HepG2 (cell line): Measurements from ENCODE around the gene LUC7L2. TPM values are rescaled to one million over a fixed set of nuclear protein-coding genes. Genes with fewer than 3 reads are reported as not detected.

Source experiments
- ATAC-seq: fragments of 200-7000 bp; cut with Tn5 transposase; 3 replicates; pipeline ENCODE4 v1.9.1; 2020; ENCODE audit warnings: mild to moderate bottlenecking, moderate library complexity
- BruUV-seq: library from RNA; stranded (reverse); fragments of 400-500 nt; replicated peaks from 2 replicates; lab custom pipeline; 2021; lab: Mats Ljungman, UMichigan
- CTCF ChIA-PET: fragments of 300-600 bp; formaldehyde crosslinking; extraction: SDS; loops from one replicate; lab custom pipeline; 2021; ENCODE audit warnings: low total read pairs, inconsistent platforms, low intra/inter-chr PET ratio; lab: Yijun Ruan, JAX
- POLR2A ChIA-PET: fragments of 350-600 bp; sonication (Branson Sonifier 250); formaldehyde crosslinking; loops from one replicate; lab custom pipeline; 2020; ENCODE audit warnings: antibody characterized with exemption, inconsistent platforms; lab: Yijun Ruan, JAX
- DNase-seq: peaks from one replicate; pipeline ENCODE4 v3.0.0-alpha.2; 2015; ENCODE audit warnings: low spot score
- FAIRE-seq: peaks from 3 replicates; lab custom pipeline; 2011; peaks lifted over from hg19 to GRCh38; lab: Jason Lieb, UNC
- H2AFZ ChIP-seq: one replicate; pipeline ENCODE4 v1.6.1; 2011; ENCODE audit warnings: low read length, inconsistent platforms
- H3K27ac ChIP-seq: fragments of 300-600 bp; 3 replicates; pipeline ENCODE4 v1.8.0; 2011; ENCODE audit warnings: mixed run types, mild to moderate bottlenecking, mixed read lengths, low read length, inconsistent platforms; ENCODE audit not compliant: insufficient read depth; ENCODE audit errors: extremely low read length
- H3K27me3 ChIP-seq, 2 experiments: fragments of 200-600 bp in 1 of 2; 2 replicates in 1 of 2; 3 replicates in 1 of 2; pipeline versions ENCODE4 v1.6.0 to v1.8.0; 2011; ENCODE audit warnings: low read length in 2 of 2, mild to moderate bottlenecking in 2 of 2, moderate library complexity in 2 of 2, inconsistent platforms in 1 of 2; ENCODE audit not compliant: insufficient read depth in 2 of 2, control insufficient read depth in 1 of 2
- H3K36me3 ChIP-seq, 2 experiments: fragments of 200-600 bp in 1 of 2; replicated peaks in 1 of 2; 2 replicates in 1 of 2; 3 replicates in 1 of 2; pipeline versions ENCODE4 v1.5.1 to v1.8.0; 2011; ENCODE audit warnings: low read length in 2 of 2, inconsistent platforms in 1 of 2; ENCODE audit not compliant: insufficient read depth in 2 of 2, control insufficient read depth in 1 of 2
- H3K4me1 ChIP-seq: 2 replicates; pipeline ENCODE4 v1.5.1; 2012; ENCODE audit warnings: low read length, inconsistent platforms; ENCODE audit not compliant: insufficient read depth
- H3K4me2 ChIP-seq: 2 replicates; pipeline ENCODE4 v1.6.0; 2011; ENCODE audit warnings: low read depth, low read length, inconsistent platforms
- H3K4me3 ChIP-seq, 3 experiments: fragments of 200-600 bp in 1 of 3; sonication (generic), shearing (Covaris generic) in 1 of 3; replicated peaks in 1 of 3; 2 replicates each; pipeline ENCODE4 v1.5.1; 2011 to 2016; ENCODE audit warnings: low read length in 3 of 3, inconsistent platforms in 2 of 3, low read depth in 2 of 3, mild to moderate bottlenecking in 2 of 3, control low read depth in 1 of 3, mixed read lengths in 1 of 3; ENCODE audit not compliant: insufficient read depth in 1 of 3
- H3K79me2 ChIP-seq: one replicate; pipeline ENCODE4 v1.6.1; 2011; ENCODE audit warnings: low read length, inconsistent platforms; ENCODE audit not compliant: insufficient read depth
- H3K9ac ChIP-seq: 2 replicates; pipeline ENCODE4 v1.6.0; 2011; ENCODE audit warnings: mild to moderate bottlenecking, low read depth, low read length, inconsistent platforms; ENCODE audit not compliant: insufficient read depth
- H3K9me3 ChIP-seq: 2 replicates; pipeline ENCODE4 v1.5.1; 2012; ENCODE audit warnings: mild to moderate bottlenecking, low read length
- H4K20me1 ChIP-seq: 2 replicates; pipeline ENCODE4 v1.6.0; 2011; ENCODE audit warnings: inconsistent platforms, mild to moderate bottlenecking, low read length, moderate library complexity; ENCODE audit not compliant: insufficient read depth
- AGO1 ChIP-seq: fragments of 200-400 bp; formaldehyde crosslinking; IDR thresholded peaks from 2 replicates; pipeline ENCODE4 v1.6.1; 2017; ENCODE audit warnings: mild to moderate bottlenecking, low read depth, low read length, moderate library complexity; ENCODE audit not compliant: poor library complexity, severe bottlenecking
- GMEB1 ChIP-seq: sonication (generic); formaldehyde crosslinking; IDR thresholded peaks from 2 replicates; pipeline ENCODE4 v1.5.1; 2020; ENCODE audit warnings: missing genetic modification reagents, mild to moderate bottlenecking, borderline replicate concordance
- HNF4G ChIP-seq, 2 experiments: sonication (generic) in 1 of 2; formaldehyde crosslinking in 1 of 2; IDR thresholded peaks; 2 replicates each; pipeline versions ENCODE4 v1.4.0 to v1.6.1; 2011 to 2020; ENCODE audit warnings: borderline replicate concordance in 2 of 2, low read depth in 2 of 2, mild to moderate bottlenecking in 2 of 2, low read length in 1 of 2, missing genetic modification reagents in 1 of 2, moderate library complexity in 1 of 2
- MYPOP ChIP-seq: sonication (generic); formaldehyde crosslinking; IDR thresholded peaks from 2 replicates; pipeline ENCODE4 v1.8.1; 2023; ENCODE audit warnings: mild to moderate bottlenecking, moderate library complexity, missing genetic modification reagents
- ZBTB25 ChIP-seq: IDR thresholded peaks from 2 replicates; pipeline ENCODE4 v1.6.1; 2018; ENCODE audit warnings: missing genetic modification reagents
- ZNF121 ChIP-seq: sonication (generic); formaldehyde crosslinking; IDR thresholded peaks from 2 replicates; pipeline ENCODE4 v1.5.0; 2020; ENCODE audit warnings: mild to moderate bottlenecking, missing genetic modification reagents
- ZNF33A ChIP-seq: sonication (generic); formaldehyde crosslinking; IDR thresholded peaks from 2 replicates; pipeline ENCODE4 v1.5.1; 2020; ENCODE audit warnings: missing genetic modification reagents, mild to moderate bottlenecking, moderate library complexity, borderline replicate concordance
- ZNF343 ChIP-seq: sonication (generic); formaldehyde crosslinking; IDR thresholded peaks from 2 replicates; pipeline ENCODE4 v1.4.0; 2020; ENCODE audit warnings: mild to moderate bottlenecking, missing genetic modification reagents
- ZNF512 ChIP-seq: sonication (generic); formaldehyde crosslinking; IDR thresholded peaks from 2 replicates; pipeline ENCODE4 v1.4.0; 2020; ENCODE audit warnings: mild to moderate bottlenecking, missing genetic modification reagents
- ZNF614 ChIP-seq: IDR thresholded peaks from 2 replicates; pipeline ENCODE4 v1.6.1; 2018; ENCODE audit warnings: missing biosample characterization, missing genetic modification reagents, inconsistent platforms, borderline replicate concordance
- ZNF772 ChIP-seq: sonication (generic); formaldehyde crosslinking; IDR thresholded peaks from 2 replicates; pipeline ENCODE4 v1.5.0; 2020; ENCODE audit warnings: mild to moderate bottlenecking, missing genetic modification reagents
- WGBS: methylation state at CpG from one replicate; pipeline ENCODE4 v1.1.6; 2017; ENCODE audit warnings: low lambda C conversion rate; 5-methylcytosine and 5-hydroxymethylcytosine counted together
- in situ Hi-C: cut with HindIII; loops from 2 replicates; pipeline ENCODE4 v1.10.0; 2017; ENCODE audit warnings: low pct_unique_long_range_greater_than_20kb; ENCODE audit not compliant: extremely low pct_ligation_motif_present
- intact Hi-C: fragments of 100-400 bp; cut with micrococcal nuclease; formaldehyde crosslinking; loops from one replicate; pipeline ENCODE4 v1.10.0; 2022; ENCODE audit not compliant: unreplicated experiment
- polyA plus RNA-seq, 8 experiments: library from polyadenylated mRNA; depleted of rRNA in 3 of 8; stranded (reverse) in 7 of 8; unstranded in 1 of 8; fragments of >200 nt; fragmentation: Illumina TruSeq in 4 of 8; extraction: Trizol in 4 of 8; gene quantifications; 2 replicates each; pipeline versions ENCODE4 v1.2.1 to v1.2.3, GENCODE V29; 2011 to 2016; ENCODE audit warnings: low read depth in 4 of 8, missing spikeins in 1 of 8, mixed read lengths in 1 of 8; ENCODE audit not compliant: insufficient read depth in 1 of 8
- total RNA-seq, 5 experiments: library from RNA; depleted of rRNA; stranded (reverse); fragments of >200 nt; fragmentation: Illumina TruSeq; extraction: Trizol; gene quantifications; 2 replicates each; pipeline ENCODE4 v1.2.3, GENCODE V29; 2016; ENCODE audit warnings: low read depth in 1 of 5
- TF ChIP-seq, protein P1 (sequence below), 2 experiments: sonication (generic) in 1 of 2; formaldehyde crosslinking in 1 of 2; IDR thresholded peaks; 2 replicates each; pipeline versions ENCODE4 v1.4.0 to v1.6.1; 2016 to 2020; ENCODE audit warnings: borderline replicate concordance in 1 of 2, low read depth in 1 of 2, mild to moderate bottlenecking in 1 of 2, missing genetic modification reagents in 1 of 2

LUC7L2 gene
- total and polyA plus RNA-seq, 2 of the 13 experiments (the other 11 are each of a cell fraction or from before 2014, with no cell fraction given), result 17.9 to 50.7 TPM

DNA sequence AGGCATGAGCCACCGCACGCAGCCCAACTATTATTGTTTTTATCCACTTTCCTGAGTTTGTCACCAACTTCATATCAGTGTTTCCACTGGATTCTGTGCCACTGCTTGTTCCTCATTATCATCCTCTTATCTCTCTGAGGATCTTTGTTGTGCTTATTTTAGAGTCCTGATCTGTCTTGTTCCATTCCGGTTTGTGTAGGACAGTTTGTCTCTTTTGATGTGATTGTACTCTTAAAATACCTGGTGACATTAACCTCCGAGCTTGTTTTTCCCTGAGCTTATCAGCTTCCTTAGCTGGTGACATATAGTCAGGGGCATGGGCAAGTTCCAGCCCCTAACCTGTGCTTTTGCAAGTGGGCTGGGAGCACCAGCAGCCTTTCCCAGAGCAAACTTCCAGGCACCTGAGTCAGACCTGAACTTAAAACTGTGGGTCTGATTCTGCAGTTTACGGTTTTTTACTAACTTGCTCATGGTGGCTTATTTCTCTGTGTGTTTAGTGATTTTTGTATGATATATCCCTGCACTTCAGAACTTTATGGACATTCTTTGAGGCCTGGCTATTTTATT is 41.7 kb upstream of the LUC7L2 start:
- in situ Hi-C loops, result no loop called here
- 56% methylated on average over 5 of the region's 5 CpGs for WGBS
- no peak overlapping the region for H3K9ac ChIP-seq
- no peaks in the 10 kb centered on the region for H4K20me1 ChIP-seq
- no peaks in the 10 kb centered on the region for H3K9me3 ChIP-seq
- ChIA-PET POLR2A (no interaction called here), CTCF (no interaction called here)
- peaks cover 24% of the 10 kb centered on the region for H3K4me1 ChIP-seq
- FAIRE-seq (no peak), DNase-seq (no peak), ATAC-seq (no peak)
- no peaks in the 10 kb centered on the region for H3K79me2 ChIP-seq
- no peak overlapping the region for H3K4me3 ChIP-seq
- no peak overlapping the region for H3K27ac ChIP-seq
- no peaks in the 10 kb centered on the region for H3K36me3 ChIP-seq
- H3K4me2 ChIP-seq, result no peak overlapping the region
- H3K27me3 ChIP-seq, result no peaks in the 10 kb centered on the region
- BruUV-seq, result no TSS peak
- intact Hi-C loops, result no loop called here
- H2AFZ ChIP-seq, result no peak overlapping the region
- TF ChIP-seq ZNF33A (CRISPR knock-in tag) (no peak), HNF4G (IDR thresholded peaks at IDR 0.05; ENCODE audit: borderline replicate concordance, low read depth, low read length) (no peak), HNF4G (CRISPR knock-in tag; IDR thresholded peaks at IDR 0.05; ENCODE audit: borderline replicate concordance, low read depth) (no peak), MYPOP (CRISPR knock-in tag) (no peak), ZNF121 (CRISPR knock-in tag) (no peak), ZNF343 (no peak), ZNF772 (CRISPR knock-in tag) (no peak), ZNF512 (no peak), GMEB1 (no peak), ZBTB25 (CRISPR knock-in tag) (no peak), AGO1 (no peak), ZNF614 (CRISPR knock-in tag) (no peak)
- TF ChIP-seq, protein P1, sequence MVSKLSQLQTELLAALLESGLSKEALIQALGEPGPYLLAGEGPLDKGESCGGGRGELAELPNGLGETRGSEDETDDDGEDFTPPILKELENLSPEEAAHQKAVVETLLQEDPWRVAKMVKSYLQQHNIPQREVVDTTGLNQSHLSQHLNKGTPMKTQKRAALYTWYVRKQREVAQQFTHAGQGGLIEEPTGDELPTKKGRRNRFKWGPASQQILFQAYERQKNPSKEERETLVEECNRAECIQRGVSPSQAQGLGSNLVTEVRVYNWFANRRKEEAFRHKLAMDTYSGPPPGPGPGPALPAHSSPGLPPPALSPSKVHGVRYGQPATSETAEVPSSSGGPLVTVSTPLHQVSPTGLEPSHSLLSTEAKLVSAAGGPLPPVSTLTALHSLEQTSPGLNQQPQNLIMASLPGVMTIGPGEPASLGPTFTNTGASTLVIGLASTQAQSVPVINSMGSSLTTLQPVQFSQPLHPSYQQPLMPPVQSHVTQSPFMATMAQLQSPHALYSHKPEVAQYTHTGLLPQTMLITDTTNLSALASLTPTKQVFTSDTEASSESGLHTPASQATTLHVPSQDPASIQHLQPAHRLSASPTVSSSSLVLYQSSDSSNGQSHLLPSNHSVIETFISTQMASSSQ (IDR thresholded peaks at IDR 0.05; ENCODE audit: low read depth), result no peak
- TF ChIP-seq, protein P1 (CRISPR knock-in tag; IDR thresholded peaks at IDR 0.05; ENCODE audit: borderline replicate concordance), result no peak
